Osteocyte (in vitro differentiated cells): ENCODE data around the gene ENTHD1. TPM values are rescaled to one million over a fixed set of nuclear protein-coding genes. Genes with fewer than 3 reads are reported as not detected.

Experiments used
- DNase-seq: peaks from one replicate; pipeline ENCODE4 v3.0.0; 2021; ENCODE audit warnings: mixed read lengths; ENCODE audit not compliant: unreplicated experiment; ENCODE audit errors: extremely low spot score
- H3K27ac Mint-ChIP-seq: one replicate; pipeline ENCODE4 v1.8.0; 2021; ENCODE audit warnings: mild to moderate bottlenecking, mixed read lengths; ENCODE audit not compliant: unreplicated experiment
- H3K27me3 Mint-ChIP-seq: one replicate; pipeline ENCODE4 v1.8.0; 2021; ENCODE audit warnings: mixed read lengths; ENCODE audit not compliant: unreplicated experiment
- H3K36me3 Mint-ChIP-seq: one replicate; pipeline ENCODE4 v1.8.0; 2021; ENCODE audit warnings: mixed read lengths; ENCODE audit not compliant: unreplicated experiment
- H3K4me1 Mint-ChIP-seq: one replicate; pipeline ENCODE4 v1.8.0; 2021; ENCODE audit warnings: mixed read lengths; ENCODE audit not compliant: unreplicated experiment
- H3K4me3 Mint-ChIP-seq: one replicate; pipeline ENCODE4 v1.8.0; 2021; ENCODE audit warnings: mild to moderate bottlenecking, moderate library complexity, mixed read lengths; ENCODE audit not compliant: unreplicated experiment
- H3K9me3 Mint-ChIP-seq: one replicate; pipeline ENCODE4 v1.8.0; 2021; ENCODE audit warnings: mixed read lengths; ENCODE audit not compliant: unreplicated experiment
- total RNA-seq: library from RNA; stranded (reverse); gene quantifications from 2 replicates; pipeline ENCODE4 v1.2.1, GENCODE V29; 2021
- TF ChIP-seq, protein P1 (sequence below): fragments of 200-600 bp; sonication (generic); IDR thresholded peaks from 2 replicates; pipeline ENCODE4 v1.5.0; 2021; ENCODE audit warnings: antibody characterized with exemption, mild to moderate bottlenecking, moderate library complexity

Gene ENTHD1
- total RNA-seq, 1 donor from 2014 or later = not detected

DNA sequence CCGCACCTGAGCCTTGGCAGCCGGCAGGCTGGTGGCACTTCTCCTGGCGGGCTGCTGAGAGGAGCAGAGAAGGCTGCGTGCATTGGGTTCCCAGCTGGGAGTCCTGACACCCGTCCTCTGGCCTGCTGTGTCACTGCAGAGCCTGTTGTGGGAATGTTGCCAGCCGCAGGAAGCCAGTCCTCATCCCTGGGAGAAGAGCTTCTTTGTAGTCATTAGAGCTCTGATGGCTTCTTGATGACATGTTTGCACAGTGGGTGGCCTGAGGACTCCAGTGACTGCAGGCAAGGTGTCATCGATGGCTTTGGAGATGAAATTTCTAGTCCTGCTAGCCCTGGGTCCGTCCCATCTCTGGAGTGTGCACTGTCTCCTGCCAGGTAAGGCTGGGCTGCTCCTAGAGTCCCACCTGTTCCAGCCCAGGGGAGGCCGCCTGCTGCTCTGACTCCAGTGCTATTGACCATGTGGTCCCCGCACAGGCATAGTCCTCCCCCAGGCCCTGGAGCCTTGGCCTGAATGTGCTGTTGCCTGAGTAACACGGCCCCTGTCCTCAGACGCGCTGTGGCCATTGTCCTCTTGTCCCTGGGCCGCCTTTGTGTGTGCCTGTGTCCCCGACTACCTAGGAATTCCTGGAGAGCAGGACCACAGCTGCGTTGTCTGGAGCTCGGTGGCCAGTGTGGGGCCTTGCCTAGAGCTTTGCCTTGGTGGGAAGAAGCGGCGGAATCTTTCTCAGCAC is 193.8 kb downstream of the ENTHD1 start:
- no peaks in the 10 kb centered on the region for H3K4me1 Mint-ChIP-seq
- H3K36me3 Mint-ChIP-seq = no peaks in the 10 kb centered on the region
- no peak for DNase-seq
- no peaks in the 10 kb centered on the region for H3K9me3 Mint-ChIP-seq
- H3K4me3 Mint-ChIP-seq = no peak overlapping the region
- H3K27me3 Mint-ChIP-seq = peaks cover 22% of the 10 kb centered on the region
- TF ChIP-seq, protein P1, sequence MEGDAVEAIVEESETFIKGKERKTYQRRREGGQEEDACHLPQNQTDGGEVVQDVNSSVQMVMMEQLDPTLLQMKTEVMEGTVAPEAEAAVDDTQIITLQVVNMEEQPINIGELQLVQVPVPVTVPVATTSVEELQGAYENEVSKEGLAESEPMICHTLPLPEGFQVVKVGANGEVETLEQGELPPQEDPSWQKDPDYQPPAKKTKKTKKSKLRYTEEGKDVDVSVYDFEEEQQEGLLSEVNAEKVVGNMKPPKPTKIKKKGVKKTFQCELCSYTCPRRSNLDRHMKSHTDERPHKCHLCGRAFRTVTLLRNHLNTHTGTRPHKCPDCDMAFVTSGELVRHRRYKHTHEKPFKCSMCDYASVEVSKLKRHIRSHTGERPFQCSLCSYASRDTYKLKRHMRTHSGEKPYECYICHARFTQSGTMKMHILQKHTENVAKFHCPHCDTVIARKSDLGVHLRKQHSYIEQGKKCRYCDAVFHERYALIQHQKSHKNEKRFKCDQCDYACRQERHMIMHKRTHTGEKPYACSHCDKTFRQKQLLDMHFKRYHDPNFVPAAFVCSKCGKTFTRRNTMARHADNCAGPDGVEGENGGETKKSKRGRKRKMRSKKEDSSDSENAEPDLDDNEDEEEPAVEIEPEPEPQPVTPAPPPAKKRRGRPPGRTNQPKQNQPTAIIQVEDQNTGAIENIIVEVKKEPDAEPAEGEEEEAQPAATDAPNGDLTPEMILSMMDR = no peak
- no peak overlapping the region for H3K27ac Mint-ChIP-seq

- Mint-ChIP-seq H3K4me1 (no peaks in the 10 kb centered on the region), H3K4me3 (no peak overlapping the region), H3K36me3 (no peaks in the 10 kb centered on the region), H3K27ac (no peak overlapping the region), H3K27me3 (peaks cover 23% of the 10 kb centered on the region), H3K9me3 (no peaks in the 10 kb centered on the region)
- TF ChIP-seq, protein P1 = no peak
- no peak for DNase-seq
Measured at GRCh38 chr22:39697790-39698430, 195.7 kb downstream of the ENTHD1 start.

DNA sequence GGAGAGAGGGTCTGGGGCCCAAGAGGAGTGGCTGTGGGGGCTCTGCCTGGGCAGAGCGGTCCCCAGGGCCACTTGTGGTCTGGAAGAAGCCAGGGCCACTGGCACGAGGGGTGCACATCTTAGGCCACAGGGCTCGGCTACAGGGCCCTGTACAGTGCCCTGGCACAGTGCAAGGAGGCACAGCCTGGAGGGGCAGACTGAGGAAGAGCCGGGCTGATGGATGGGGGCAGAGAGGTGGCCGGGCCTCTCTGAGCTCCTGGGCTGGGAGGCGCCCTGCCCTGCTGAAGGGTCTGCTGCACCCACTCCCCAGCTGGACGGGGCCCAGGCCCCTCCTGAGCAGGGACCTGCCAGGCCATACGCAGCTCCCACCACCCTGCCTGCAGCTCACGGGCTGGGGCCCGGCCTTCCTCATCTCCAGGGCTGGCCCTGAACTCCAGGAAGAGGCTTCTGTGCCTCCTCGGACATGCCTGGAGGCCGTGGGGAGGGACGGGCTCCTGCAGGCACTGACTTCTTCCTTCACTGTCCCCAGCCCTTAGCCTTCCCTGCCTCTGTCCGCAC is 199.5 kb downstream of the ENTHD1 start:
- peaks cover 1% of the 10 kb centered on the region for H3K4me1 Mint-ChIP-seq
- H3K36me3 Mint-ChIP-seq = no peaks in the 10 kb centered on the region
- no peak overlapping the region for H3K4me3 Mint-ChIP-seq
- no peaks in the 10 kb centered on the region for H3K9me3 Mint-ChIP-seq
- TF ChIP-seq, protein P1 = no peak
- H3K27me3 Mint-ChIP-seq = peaks cover 40% of the 10 kb centered on the region
- DNase-seq = no peak
- H3K27ac Mint-ChIP-seq = no peak overlapping the region

Other genes starting within 250 kb of the ENTHD1 start
- not detected in 2 replicates for gene GRAP2, start 7.3 kb upstream of the ENTHD1 start, total RNA-seq
- gene TMA7B, start 66.6 kb upstream of the ENTHD1 start, total RNA-seq = not detected in 2 replicates
- not detected in 2 replicates for gene FAM83F, start 101.2 kb upstream of the ENTHD1 start, total RNA-seq